T-helper 2 cell (primary cell): ENCODE results near the gene TXNDC12.
"Not testable (repeated sequence)": the region's sequence is repeated elsewhere in the genome, so short reads cannot be mapped to it uniquely, and the experiment has no call there.

Experiments used
- DNase-seq, 5 experiments: peaks; one replicate each; pipeline versions ENCODE4 v3.0.0 to v3.0.0-alpha.2; 2012 to 2022
- total RNA-seq, 2 donors: gene quantifications; one replicate each; lab custom pipeline; 2026; lab: John Stamatoyannopoulos, UW

TXNDC12 gene
- total RNA-seq: 3.7 to 5.1 reads per million in 2 donors

DNA sequence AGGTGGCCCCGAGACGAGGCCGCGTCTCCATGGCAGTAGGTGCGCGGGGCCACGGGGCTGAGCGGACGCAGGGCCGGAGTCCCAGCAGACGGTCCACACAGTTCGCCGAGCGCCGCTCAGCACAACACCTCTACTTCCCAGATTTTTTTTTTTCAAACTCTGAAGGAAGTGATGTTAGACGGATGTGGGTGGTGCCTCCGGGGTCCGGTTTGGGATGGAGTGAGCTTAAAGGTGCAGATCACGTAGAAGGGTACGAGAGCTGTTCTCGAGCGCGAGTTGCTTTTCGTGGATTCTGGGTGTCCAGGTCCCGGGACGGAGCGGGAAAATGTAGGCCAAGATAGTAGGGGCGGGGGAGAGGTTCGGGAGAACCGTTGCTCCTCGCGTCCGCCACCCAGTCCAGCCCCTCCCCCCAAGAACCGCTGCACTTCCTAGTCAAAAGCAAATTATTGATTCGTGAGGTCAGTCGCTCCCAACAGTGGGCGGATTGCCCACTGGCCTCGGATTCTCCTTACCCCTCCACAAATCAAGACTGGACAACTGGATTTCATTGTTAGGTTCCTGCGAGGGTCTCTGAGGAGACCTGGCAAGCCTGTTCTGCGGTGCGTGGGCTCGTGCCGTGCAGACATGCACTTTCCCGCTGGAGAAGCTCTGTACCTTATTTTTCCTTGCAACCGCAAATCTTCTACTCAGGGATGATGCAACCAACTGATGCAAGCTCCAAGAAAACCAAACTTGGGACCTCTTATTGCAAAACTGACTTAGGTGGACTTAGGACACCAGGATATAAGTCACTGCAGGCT, at the start of gene TXNDC12:
TXNDC12 (minus strand) TSS at position 126 of the 800 bp plus-strand sequence; CDS start at position 31, 95 bp downstream.
- peak; percentile 27 to 83 (median 56) for DNase-seq

DNA sequence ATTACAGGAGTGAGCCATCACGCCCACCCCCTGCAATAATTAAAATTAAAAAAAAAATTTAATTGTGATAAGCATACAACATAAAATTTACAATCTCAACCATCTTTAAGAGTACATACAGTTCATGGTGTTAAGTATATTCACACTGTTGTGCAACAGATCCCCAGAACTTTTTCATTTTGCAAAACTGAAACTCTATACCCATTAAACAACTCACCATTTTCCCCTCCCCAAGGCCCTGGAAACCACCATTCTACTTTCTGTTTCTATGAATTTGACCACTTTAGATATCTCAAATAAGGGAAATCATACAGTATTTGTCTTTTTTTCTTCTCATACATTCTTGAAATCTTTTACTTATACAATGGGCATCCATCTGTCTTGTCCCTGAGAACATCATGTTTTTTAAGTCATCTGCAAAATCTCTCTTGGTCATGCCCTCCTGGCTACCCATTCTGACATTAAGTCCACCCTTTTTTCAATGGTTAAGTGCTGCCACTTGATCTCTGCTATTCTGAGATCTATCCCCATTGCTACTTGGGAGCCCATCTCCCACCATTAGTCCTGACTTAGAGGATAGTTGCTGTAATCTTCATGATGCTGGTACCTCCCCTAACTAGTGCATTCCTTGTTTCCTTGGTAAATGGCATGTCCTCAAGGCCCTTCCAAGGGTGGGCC, 47.5 kb upstream of the TXNDC12 start:
- DNase-seq: peak in 1 of 5 experiments; percentile 32

DNA sequence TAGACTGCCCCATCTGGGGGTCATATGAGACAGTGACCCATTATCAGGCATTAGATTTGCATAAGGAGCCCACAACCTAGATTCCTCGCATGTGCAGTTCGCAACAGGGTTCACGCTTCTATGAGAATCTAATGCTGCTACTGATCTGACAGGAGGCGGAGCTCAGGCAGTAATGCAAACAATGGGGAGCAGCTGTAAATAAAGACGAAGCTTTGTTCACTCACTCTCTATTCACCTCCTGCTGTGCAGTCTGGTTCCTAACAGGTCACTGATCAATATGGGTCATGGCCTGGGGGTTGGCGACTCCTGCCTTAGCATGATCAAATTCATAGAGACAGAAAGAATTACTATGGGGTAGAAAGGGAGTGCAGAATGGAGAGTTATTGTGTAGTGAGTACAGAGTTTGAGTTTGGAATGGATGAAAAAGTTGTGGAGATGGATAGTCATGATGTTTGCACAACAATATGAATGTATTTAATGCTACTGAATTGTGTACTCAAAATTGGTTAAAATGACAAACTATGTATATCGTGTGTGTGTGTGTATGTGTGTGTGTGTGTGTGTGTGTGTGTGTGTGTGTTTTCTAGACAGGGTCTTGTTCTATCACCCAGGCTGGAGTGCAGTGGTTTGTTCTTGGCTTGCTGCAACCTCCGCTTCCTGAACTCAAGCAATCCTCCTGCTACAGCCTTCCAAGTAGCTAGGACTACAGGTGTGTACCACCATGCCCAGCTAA, 43.3 kb upstream of the TXNDC12 start:
- DNase-seq: no peak

DNA sequence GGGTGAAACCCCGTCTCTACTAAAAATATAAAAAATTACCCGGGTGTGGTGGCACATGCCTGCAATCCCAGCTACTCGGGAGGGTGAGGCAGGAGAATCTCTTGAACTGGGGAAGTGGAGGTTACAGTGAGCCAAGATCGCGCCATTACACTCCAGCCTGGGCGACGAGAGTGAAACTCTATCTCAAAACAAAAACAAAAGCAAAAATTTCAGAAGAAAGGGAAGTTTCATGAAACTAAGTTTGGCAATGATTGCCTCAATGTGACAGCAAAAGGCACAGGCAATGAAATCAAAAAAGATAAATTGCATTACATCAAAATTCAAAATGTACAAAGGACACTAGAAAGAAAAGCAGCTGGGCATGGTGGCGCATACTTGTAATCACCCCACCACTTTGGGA, 41.2 kb upstream of the TXNDC12 start:
- no peak for DNase-seq

DNA sequence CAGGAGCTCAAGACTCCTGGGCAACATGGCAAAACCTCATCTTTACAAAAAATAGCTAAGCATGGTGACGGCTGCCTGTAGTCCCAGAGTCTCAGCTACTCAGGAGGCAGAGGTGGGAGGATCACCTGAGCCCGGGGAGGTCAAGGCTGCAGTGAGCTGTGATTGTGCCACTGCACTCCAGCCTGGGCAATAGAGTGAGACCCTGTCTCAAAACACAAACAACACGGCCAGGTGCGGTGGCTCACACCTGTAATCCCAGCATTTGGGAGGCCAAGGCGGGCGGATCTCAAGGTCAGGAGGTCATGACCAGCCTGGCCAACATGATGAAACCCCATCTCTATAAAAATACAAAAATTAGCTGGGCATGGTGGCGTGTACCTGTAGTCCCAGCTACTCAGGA, 39.3 kb upstream of the TXNDC12 start:
- DNase-seq: not testable (repeated sequence)

DNA sequence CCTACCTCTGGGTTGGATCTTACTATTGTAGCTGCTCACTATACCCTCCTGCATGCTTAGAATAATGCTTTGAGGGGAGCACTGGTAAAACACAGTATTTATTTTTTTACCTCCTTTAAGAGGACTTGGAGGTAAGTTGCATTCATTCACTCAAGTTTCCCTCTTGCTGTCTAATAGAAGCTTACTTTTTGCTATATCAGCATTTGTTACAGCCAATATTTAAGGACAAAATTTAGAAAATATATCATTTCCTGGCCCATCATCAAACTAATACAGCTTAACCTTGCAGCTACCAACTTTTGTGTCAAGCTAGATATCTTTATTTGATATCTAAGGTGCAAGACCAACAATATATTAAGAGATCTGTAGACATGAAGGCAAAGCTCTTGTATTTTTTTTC, 32.9 kb upstream of the TXNDC12 start:
- DNase-seq: not testable (repeated sequence)

DNA sequence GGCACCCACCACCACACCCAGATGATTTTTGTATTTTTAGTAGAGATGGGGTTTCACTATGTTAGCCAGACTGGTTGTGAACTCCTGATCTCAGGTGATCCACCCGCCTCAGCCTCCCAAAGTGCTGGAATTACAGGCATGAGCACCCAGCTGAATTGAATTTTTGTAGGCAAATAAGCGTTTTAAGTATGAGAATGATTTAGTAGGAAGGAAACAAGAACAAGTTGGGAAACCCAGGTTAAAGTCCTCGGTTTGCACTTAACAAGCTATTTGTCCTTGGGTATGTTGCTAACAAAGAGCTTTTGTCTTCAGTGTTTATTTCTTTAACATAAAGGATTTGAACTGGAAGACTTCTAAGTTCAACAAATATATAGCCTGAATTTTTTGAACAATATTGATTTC, 25.0 kb upstream of the TXNDC12 start:
- DNase-seq: no peak

DNA sequence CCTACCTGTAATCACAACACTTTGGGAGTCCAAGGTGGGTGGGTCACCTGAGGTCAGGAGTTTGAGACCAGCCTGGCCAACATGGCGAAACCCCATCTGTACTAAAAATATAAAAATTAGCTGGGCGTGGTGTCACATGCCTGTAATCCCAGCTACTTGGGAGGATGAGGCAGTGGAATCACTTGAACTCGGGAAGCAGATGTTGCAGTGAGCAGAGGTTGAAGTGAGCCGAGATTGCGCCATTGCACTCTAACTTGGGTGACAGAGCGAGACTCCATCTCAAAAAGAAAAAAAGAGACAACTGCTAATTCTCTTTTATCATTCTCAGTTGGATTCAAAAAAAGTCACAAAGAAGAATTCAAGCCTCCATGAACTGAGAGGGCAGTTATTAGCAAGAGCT, 22.3 kb upstream of the TXNDC12 start:
- DNase-seq: not testable (repeated sequence)

DNA sequence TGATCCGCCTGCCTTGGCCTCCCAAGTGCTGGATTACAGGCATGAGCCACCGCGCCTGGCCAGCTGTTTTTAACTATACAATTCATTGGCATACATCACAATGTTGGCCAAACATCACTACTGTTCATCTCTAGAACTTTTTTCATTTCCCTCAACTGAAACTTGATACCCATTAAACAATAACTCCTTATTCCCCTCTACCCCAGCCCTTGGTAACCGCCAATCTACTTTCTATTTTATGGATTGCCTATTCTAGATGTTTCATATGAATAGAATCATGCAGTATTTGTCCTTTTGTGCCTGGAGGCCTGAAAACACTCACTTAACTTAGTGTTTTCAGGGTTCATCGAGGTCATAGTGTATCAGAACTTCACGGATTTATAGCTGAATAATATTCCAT, 17.3 kb upstream of the TXNDC12 start:
- no peak for DNase-seq

DNA sequence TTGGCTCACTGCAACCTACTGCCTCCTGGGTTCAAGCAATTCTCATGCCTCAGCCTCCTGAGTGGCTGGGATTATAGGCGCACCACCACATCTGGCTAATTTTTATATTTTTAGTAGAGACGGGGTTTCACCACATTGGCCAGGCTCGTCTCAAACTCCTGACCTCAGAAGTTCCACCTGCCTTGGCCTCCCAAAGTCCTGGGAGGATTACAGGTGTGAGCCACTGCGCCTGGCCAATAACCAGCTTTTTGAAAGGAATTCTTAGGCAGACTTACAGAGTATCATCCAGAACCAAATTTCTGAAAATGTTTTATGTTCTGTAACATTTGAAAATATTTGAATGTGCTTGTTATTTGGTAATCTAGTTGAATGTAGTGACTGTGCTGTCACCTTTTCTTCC, 15.7 kb upstream of the TXNDC12 start:
- DNase-seq: no peak

DNA sequence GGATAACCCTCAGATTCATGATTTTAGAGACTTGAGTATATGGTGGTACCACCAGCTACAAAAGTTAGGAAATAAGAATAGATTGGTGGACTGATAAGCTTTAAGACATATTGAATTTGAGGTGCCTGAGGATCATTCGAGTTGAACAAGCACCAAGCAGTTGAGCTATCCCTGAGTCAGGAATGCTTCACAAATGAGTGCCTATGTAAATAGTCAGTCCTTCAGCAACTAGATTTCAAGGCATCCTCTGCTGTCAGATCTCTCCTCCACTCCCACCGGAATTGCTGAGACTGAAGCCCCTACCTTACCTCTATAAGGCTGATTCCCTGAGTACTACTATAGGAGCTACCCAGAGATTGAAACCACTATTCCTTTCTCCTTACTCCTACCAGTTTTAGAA, 8.2 kb upstream of the TXNDC12 start:
- no peak for DNase-seq

DNA sequence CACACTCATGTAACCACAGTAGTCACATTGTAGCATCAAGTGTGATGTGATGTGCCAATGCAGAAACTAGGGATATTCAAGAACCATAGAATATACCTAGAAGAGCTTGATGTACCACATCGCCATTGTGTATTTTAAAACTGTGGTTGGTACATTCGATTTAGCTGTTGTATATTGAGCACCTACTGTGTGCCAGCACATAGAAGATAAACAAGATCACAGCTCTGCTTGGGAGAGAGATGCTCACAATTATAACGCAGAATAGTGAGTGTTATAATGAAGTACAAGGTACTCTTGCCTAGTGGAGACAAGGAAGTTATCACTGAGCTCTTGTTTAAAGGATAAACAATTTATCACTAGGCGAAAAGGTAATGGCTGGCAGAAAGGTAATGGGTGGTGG, 5.8 kb upstream of the TXNDC12 start:
- DNase-seq: no peak

DNA sequence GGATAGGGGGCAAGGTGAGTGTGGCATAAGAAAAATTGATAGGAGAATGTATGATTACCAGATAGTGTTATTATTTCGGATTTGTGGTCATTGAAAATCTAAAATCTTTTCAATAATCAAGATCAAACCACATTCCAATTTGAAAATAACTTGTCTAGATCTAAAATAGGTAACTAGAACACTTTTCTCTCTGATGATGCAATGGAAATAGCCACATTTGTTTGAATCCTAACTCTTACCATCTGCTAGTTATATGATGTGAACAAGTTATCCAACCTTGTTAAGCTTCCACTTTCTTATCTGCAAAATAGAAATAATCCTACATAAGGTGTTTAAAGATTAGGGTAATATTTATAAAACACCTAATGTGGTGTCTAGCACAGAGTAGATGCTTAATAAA, 4.9 kb upstream of the TXNDC12 start:
- no peak for DNase-seq

DNA sequence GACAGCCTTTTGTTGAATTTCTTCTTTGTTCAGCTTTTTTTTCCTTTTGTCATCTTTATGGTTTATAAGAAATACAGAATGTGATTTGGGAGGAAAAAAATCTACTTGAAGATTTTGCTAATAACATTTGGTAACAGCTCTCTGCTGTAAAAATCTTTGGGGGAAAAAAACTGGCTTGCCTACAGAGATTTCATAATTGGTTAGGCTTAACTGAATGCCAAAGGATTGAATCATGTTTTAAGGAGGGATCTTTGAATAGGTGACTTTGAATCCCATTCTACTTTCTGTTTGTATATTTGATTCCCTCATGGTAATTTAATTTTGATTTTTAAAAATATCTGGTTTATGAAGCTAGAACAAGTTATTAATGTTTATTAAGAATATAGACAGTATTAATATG, 4.3 kb upstream of the TXNDC12 start:
- no peak for DNase-seq

DNA sequence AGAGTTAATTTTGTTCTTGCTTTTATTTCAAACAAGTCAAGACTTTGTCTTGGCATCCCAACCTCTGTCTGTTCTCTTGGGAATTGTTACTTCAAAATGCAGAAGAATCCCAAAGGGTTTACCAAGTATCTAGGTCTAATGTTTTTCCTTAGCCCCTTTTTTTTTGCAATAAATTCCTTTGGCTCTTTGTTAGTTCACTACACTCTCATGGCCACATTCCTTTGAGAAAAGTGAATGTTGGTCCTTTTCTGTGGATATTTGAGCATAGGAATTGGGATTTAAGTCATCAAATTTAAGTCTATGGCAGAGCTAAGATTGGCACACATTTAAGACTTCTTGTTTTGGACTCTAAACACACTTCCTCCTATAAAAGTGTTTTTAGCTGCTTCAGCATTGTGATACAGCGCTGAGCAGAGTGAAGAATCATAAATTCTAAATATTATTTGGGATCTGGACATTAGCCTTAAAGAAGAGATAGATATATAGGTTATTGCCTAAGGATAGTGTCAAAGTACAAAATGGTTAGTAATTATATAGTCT, 3.0 kb upstream of the TXNDC12 start:
- no peak for DNase-seq

DNA sequence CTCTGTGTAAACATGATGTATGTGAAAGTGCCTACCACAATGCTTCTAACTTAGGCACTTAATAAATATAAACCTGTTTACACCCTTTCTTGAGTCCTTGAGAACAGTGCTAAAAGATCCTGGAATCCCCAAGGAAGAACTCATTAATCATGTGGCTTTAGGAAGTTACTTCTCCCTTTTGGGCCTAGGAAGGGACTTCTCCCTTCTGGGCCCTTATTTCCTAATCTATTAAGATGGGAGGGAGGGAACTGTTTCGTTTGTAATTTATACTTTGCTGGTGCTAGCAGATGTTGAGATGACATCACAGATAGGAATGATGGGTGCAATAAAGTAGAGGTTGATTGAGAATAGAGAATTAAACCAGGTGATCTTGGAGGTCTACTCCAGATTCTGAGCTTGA, 2.3 kb upstream of the TXNDC12 start:
- no peak for DNase-seq

DNA sequence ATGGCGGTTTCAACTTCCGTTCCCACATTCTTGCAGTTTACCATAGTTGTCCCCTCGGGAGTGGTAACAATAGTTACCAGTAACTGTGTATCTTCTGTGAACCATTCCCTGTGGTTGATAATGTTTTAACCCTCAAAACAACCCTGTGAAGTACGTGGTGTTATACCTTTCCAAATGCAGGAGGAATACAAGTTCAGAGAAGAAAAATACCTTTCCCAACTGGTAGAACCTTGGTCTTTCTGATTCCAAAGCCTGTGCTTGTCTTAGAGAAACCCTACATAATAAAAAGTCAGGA, 1.9 kb upstream of the TXNDC12 start:
- DNase-seq: no peak

DNA sequence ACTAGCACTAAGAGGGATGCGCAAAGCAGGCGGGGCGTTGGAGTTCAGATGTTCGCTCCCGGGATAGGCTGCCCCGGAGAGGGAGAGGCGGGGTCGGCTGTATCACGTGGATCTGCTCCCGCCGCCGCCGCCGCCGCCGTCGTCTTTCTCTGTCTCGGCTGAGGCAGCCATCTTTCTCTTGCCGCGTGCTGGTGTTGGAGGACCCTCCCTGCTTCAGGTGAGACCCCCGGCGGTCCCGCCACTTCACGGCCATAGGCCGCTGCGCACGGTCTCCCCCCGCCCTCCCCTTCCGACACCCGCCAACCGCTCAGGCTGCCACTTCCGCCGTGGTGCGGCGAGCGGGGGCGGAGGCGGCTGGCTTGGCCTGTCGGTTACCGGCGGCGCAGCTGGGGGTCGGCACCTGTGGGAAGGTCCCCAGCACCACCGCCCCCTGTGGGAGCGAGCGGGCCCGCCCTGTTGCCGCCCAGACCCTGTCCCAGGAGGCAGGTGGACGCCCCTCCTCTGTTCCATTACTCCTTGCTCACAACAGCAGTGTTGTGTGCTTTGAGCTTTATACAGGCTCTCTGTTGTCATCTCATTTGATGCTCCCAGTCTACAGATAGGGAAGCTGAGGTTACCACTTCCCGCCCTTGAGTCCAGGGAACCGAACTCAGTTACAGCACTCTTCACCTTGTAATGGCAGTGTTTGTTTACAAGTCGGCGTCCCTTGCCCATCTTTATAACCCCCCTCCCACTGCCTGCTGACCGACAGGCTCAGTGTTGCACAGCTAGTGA, 1.4 kb upstream of the TXNDC12 start, which contains the start of gene BTF3L4:
BTF3L4 (plus strand) TSS at position 133 of the 774 bp plus-strand sequence. CDS start 3,553 bp downstream, outside the sequence.
- peak; percentile 83 to 97 (median 91) for DNase-seq

DNA sequence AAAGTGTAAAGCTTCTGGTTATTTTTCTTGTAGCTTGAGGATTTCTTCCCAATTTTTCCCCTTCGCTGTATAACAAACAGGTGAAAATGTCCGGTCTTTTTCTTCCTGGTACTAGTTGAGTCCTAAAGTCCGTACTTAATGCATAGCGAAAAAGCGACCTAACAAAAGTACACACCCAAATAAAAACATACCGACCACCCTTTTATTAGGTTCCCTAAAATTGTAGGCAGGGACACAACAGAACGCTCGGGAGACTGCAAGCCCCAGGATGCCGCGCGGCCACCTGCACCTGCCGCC, 823 bp upstream of the TXNDC12 start:
- no peak for DNase-seq

DNA sequence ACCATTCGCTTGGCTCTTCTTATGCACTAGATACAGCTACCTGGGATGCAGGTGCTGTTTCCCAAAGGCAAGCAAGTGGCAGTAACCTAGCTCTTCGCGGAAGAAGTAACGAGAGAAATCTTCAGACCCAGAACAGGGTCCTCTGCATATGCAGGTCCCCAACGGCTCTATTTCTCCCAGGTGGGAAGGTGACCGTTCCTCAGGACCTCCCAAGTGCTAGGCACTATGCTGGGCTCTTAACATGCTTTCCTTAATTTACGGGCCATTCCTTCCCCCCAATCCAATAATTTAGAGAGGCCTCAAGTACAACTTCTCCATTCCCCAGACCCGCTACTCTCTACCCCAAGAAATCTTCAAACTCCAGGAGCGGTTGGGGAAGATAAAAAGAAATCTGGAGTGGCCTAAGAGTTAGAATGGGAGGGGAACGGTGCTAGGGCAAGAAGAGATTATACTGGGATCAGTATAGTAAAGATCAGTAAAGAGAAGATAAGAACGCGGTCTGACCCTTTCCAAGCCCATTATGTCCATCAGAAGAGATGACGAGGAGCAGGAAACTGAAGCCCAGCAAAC, 410 bp downstream of the TXNDC12 start:
- no peak for DNase-seq

DNA sequence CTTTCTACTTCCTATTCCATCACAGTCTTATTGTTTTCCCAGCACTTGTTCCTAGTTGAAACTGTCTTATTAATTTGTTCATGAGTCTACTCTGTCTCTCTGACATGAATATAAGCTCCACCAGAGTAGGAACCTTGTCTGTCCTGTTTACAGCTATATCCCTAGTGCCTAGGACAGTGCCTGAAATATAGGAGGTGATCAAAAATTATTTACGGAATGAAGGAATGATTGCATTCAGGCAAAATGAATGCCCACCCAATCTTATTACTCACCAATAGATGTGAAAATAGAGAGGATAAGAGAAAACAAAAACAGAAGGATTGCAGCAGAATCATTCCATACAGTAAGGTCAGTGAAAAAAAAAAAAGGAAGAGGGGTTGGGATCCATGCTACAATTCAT, 1.1 kb downstream of the TXNDC12 start:
- no peak for DNase-seq

DNA sequence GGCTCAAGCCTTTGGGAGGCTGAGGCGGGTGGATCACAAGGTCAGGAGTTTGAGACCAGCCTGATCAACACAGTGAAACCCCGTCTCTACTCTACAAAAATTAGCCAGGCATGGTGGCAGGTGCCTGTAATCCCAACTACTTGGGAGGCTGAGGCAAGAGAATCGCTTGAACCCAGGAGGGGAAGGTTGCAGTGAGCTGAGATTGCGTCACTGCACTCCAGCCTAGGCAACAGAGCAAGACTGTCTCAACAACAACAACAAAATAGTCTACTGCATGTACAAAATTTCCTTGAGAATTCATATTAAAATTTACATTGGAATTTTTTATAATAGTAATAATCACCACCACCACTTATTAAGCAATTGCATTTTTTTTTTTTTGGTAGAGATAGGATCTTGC, 5.7 kb downstream of the TXNDC12 start:
- not testable (repeated sequence) for DNase-seq
